Skeletal muscle satellite cell (primary cell): ENCODE results near the gene ZFYVE27.

ENCODE experiments used
- H3K27me3 ChIP-seq: 2 replicates; pipeline ENCODE4 v1.7.0; 2013; ENCODE audit warnings: low read length; ENCODE audit not compliant: control insufficient read depth, insufficient read depth
- H3K36me3 ChIP-seq: 2 replicates; pipeline ENCODE4 v1.7.0; 2013; ENCODE audit warnings: mild to moderate bottlenecking, control low read depth, low read length; ENCODE audit not compliant: insufficient read depth
- H3K4me1 ChIP-seq: 2 replicates; pipeline ENCODE4 v1.7.0; 2013; ENCODE audit warnings: low read length; ENCODE audit not compliant: control insufficient read depth, insufficient read depth
- H3K4me2 ChIP-seq: 2 replicates; pipeline ENCODE4 v1.7.0; 2013; ENCODE audit warnings: mild to moderate bottlenecking, low read length
- H3K4me3 ChIP-seq: 2 replicates; pipeline ENCODE4 v1.7.0; 2013; ENCODE audit warnings: low read length
- H3K9ac ChIP-seq: 2 replicates; pipeline ENCODE4 v1.7.0; 2013; ENCODE audit warnings: mild to moderate bottlenecking, low read depth, low read length, moderate library complexity
- H3K9me3 ChIP-seq: replicated peaks from 2 replicates; pipeline ENCODE4 v1.7.0; 2013; ENCODE audit warnings: mild to moderate bottlenecking, control low read depth, low read length

The ZFYVE27 gene

DNA sequence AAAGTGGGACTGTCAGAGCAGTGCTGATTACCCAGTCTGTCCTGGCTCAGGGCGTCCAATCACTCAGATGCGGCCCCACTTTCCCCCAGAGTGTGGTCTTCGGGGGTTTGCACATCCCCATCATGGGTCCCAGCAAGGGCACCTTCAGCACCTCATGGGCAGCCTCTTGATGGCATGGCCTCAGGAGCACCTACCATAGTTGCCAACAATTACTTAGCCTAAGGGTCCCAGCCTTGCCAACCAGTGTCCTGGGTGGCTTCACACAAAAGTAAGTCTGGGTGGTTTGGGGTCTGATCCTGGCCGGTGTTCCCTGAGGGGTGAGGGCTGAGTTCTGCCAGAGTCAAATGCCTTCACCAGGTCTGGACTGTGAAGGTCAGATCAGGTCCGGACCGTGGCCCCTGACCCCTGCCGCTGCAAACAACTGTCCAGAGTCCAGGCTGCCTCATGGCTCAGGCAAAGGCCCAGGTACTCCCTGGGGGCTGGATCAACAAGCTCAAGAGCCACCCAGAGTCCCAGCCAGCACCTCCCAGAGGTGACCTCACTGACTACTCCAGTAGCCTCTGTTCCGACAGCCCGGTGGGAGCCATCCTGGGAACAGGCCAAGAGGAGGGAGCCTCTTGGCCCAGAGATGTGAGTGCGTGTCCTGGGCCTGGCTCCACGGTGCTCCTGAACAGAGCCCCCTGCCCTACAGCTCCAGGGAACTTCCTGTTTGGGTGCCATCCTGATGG lies 29.6 kb upstream of the ZFYVE27 start:
- Histone ChIP-seq H3K4me3 (no peak overlapping the region), H3K9me3 (no peaks in the 10 kb centered on the region), H3K9ac (no peak overlapping the region), H3K27me3 (no peaks in the 10 kb centered on the region), H3K4me2 (no peak overlapping the region), H3K36me3 (no peaks in the 10 kb centered on the region), H3K4me1 (peaks cover 10% of the 10 kb centered on the region)

DNA sequence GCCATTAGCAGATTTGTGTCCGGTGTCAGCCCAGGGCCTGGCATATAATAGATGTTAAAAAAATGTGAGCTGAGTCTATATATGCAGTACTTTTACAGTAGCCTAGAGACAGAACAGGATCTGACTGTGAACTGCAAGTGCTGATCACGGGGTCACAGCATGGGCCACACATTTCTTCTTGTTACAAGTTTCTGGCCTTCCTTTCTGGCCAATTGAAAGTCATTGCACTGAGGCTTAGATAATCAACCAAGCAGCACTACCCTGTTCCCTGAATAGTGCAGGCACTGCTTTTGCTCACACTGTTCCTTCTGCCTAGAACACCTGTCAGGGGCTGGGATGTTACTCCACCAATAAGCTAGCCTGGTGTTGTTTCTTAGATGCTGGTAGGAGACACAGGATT lies 28.8 kb upstream of the ZFYVE27 start:
- Histone ChIP-seq H3K4me2 (no peak overlapping the region), H3K27me3 (no peaks in the 10 kb centered on the region), H3K9ac (no peak overlapping the region), H3K9me3 (no peaks in the 10 kb centered on the region), H3K36me3 (no peaks in the 10 kb centered on the region), H3K4me3 (no peak overlapping the region), H3K4me1 (peaks cover 16% of the 10 kb centered on the region)

DNA sequence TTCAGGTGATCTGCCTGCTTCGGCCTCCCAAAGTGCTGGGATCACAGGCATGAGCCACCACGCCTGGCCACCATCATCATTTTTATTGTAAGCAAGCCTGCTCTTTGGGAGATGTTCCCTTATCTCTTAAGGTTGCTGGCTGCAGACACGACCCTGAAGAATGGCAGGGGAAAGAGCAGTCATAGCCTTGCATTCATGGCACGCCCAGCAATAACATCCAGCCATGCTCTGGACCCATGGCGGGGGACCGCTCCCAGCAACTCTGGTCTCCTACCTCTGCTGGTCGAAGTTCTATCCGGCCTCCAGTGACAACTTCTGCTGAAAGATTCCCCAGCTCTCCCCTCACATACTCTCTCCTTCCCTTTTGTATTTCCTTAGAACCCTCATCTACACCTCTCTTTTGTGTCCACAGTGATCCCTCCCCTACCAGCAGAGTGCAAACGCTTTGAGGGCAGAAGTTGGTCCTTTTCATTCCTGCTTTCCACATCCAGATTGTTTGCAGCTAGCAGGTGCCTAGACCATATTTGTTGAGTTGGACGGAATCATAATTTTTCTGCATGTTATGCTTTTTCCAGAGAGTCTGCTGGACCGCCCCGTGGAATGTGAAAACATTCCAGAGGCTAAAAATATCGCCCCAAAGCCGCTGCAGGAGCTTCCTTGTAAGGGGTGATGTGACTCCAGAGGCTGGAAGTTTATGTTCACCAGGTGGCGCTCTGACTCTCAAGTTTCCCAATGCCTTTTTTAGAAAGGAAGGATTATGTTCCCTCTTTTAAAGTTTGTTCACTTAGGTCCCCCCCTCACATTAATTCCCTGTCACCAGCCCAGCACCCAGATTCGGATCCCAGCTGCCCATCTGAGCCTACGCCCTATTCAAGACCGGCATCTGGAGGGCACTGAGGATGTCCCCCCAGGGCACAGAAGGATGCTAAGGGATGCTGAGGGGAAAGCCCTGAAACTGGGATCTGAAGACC lies 27.7 kb upstream of the ZFYVE27 start:
- Histone ChIP-seq H3K4me2 (peak overlapping the region; percentile 11), H3K9ac (no peak overlapping the region), H3K27me3 (no peaks in the 10 kb centered on the region), H3K9me3 (no peaks in the 10 kb centered on the region), H3K36me3 (no peaks in the 10 kb centered on the region), H3K4me1 (peaks cover 18% of the 10 kb centered on the region), H3K4me3 (no peak overlapping the region)

DNA sequence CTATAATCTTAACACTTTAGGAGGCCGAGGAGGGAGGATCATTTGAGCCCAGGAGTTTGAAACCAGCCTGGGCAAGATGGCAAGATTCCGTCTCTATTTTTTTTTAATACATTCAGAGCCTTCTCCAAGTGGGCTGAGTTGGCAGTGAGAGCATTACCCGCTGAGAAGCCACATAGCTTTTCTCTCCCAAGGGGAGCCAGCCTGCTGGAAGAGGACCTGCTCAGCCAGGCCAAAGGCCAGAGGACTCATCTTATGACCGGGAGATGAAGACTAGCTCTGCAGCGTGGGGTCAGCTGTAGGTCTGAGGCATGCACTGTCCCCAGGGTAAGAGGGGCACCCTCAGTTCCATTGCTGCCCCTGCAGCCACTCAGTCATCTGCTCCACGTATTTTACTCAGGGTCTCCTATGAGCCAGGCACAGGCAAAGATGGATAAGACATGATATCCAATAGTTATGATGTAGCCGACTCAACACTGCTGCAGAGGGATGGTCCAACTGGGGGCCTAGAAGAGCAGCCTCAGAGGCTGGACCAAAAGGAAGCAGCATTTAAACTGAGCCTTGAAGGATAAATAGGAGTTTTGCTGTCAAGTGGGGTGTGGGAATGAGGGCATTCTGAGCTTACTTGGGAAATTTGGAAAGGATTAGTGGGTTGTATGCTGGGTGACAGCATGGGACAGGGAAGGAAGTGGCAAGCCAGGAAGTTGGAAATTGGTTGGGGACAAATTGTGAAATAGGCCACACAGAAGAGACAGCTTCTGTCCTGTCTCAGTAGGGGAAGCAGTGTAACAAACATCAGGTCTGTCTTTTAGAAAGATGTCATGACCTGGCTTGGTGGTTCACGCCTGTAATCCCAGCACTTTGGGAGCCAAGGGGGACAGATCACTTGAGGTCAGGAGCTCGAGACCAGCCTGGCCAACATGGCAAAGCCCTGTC lies 25.0 kb upstream of the ZFYVE27 start:
- Histone ChIP-seq H3K4me3 (no peak overlapping the region), H3K9ac (no peak overlapping the region), H3K9me3 (no peaks in the 10 kb centered on the region), H3K36me3 (peaks cover 9% of the 10 kb centered on the region), H3K4me2 (no peak overlapping the region), H3K27me3 (no peaks in the 10 kb centered on the region), H3K4me1 (peaks cover 35% of the 10 kb centered on the region)

DNA sequence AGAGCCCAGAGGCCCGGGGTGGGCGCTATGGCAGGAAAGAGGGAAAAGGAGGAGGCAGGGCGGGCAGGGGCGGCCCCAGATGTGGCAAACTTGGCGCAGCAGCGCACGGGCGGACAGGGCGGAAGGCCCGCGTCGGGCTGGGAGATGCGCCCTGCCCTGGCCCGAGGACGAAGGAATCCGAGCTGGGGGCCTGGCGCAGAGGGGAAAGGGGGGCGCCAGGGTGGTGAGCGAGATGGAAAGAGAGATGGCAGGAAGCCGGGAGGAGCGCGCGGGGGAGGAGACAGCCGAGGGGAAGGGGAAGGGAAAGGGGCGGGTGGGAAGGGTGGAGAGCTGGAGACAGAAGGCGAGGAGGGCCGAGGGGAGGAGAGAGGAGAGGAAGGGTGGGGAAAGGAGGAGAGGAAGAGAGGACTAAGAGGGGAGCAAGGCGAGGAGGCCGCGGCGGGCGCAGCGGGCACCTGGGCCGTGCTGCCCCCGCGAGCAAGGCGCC lies 23.5 kb upstream of the ZFYVE27 start, which contains the start of gene MARVELD1:
MARVELD1 (plus strand) TSS at position 392 of the 487 bp plus-strand sequence. CDS start 147 bp downstream, outside the sequence.
- Histone ChIP-seq H3K27me3 (no peaks in the 10 kb centered on the region), H3K4me3 (peak within 1 kb of the TSS; percentile 75), H3K9ac (peak within 1 kb of the TSS; percentile 93), H3K36me3 (peaks cover 24% of the 10 kb centered on the region), H3K4me2 (peak within 1 kb of the TSS; percentile 97), H3K9me3 (no peaks in the 10 kb centered on the region), H3K4me1 (peaks cover 46% of the 10 kb centered on the region)

DNA sequence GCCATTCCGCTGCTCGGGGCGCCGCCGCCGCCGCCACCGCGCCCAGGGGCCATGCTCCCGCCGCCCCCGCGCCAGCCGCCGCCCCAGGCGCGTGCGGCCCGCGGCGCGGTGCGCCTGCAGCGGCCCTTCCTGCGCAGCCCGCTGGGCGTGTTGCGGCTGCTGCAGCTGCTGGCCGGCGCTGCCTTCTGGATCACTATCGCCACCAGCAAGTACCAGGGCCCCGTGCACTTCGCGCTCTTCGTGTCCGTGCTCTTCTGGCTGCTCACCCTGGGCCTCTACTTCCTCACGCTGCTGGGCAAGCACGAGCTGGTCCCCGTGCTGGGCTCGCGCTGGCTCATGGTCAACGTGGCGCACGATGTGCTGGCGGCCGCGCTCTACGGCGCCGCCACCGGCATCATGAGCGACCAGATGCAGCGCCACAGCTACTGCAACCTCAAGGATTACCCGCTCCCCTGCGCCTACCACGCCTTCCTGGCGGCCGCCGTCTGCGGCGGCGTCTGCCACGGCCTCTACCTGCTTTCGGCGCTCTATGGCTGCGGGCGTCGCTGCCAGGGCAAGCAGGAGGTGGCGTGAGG lies 23.0 kb upstream of the ZFYVE27 start:
- peaks cover 50% of the 10 kb centered on the region for H3K4me1 ChIP-seq

DNA sequence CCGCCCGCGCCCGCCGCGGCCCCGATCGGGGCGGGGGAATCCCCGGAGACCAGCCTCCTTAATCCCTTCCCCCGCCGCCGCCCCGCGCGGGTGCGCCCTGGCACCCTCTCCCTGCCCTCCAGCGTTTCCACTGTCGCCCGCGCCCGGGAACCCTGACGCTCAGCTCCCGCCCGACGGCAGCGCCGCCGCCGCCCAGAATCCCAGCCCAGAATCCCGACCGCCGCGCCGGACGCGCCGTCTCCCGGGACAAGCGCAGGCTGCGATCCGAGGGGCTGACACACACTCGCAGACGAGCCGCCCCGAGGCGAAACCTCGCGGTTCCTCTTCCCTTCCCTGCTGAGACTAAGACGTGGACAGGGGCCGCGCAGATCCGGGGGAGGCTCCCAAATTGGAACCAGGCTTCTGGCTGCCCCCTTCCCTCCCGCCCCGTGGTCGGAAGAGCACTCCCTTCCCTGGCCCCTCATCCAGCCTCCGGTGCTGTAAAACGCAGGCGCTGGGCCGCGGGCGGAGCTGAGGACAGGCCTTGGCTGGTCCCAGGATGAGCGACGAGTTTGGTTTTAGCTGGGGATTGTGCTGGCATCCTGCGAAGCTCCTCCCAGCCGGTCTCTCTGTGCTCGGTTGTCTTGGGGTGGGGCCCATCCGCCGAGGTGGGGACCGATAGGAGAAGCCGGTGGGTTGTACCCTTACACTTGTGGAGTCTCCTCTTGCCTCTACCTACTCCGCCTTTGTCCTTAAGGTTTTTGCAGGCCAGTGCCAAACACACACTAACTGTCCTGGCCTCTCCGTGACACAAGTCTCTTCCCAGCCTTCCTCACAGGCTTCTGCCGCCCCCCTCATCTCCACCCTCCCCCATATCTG lies 22.3 kb upstream of the ZFYVE27 start:
- peak overlapping the region; percentile 93 for H3K9ac ChIP-seq
- peak overlapping the region; percentile 97 for H3K4me2 ChIP-seq
- peaks cover 46% of the 10 kb centered on the region for H3K4me1 ChIP-seq
- H3K4me3 ChIP-seq = peak overlapping the region; percentile 75
- H3K27me3 ChIP-seq = no peaks in the 10 kb centered on the region
- H3K9me3 ChIP-seq = no peaks in the 10 kb centered on the region
- peaks cover 36% of the 10 kb centered on the region for H3K36me3 ChIP-seq

More for the DNA sequence above, 23.0 kb upstream of the ZFYVE27 start:
- Histone ChIP-seq H3K4me2 (peak overlapping the region; percentile 97), H3K9ac (peak overlapping the region; percentile 93), H3K4me3 (peak overlapping the region; percentile 75), H3K36me3 (peaks cover 29% of the 10 kb centered on the region), H3K27me3 (no peaks in the 10 kb centered on the region), H3K9me3 (no peaks in the 10 kb centered on the region)

DNA sequence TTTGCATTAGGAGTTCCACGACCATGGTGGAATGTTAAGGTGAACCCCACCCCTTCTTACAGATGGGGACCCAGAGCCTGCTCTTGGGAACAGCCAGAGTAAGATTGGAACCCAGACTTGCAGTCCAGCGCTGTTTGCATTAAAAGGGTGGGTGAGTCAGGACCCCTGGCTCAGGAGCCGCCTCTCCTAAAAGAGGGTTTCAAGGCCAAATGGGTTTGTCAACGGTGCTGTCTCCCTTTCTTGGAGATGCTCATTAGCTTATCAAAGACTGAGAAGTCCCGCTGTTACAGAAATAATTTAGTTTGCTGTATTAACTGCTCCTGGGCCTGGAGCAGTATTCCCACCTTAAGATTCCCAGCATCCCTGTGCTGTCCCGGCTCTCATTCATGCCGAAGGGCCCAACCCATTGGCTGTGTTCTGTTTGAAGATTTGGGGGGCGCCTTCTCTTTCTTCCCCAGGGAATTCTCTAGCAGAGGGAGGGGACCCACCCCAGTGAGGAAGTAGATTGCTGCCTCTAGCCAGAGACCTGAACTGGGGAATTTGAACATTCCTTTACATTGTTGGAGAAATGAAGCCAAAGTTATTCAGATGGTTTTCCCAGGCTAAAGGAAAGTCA lies 21.6 kb upstream of the ZFYVE27 start:
- Histone ChIP-seq H3K4me1 (peaks cover 42% of the 10 kb centered on the region), H3K36me3 (peaks cover 37% of the 10 kb centered on the region), H3K9ac (peak overlapping the region; percentile 93), H3K9me3 (no peaks in the 10 kb centered on the region), H3K27me3 (no peaks in the 10 kb centered on the region), H3K4me2 (peak overlapping the region; percentile 97), H3K4me3 (peak overlapping the region; percentile 75)

DNA sequence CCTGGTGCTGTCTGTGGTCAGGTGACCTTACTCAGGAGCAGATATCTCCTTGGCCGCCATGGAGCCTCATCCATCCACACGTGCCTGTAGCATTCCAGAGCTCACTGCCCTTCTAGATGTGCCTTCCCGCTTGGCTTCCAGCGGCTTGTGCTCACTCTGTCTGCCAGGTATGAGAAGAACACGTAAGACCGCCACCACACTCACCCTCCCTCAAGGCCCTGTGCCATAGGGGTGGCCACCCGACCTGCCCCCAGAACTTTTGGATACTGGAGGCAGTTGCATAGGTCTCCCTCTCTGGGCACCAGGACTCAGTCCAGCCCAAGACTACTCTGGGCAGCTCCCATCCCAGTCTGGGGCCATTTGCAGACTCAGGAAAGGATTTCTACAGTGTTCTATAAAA lies 19.3 kb upstream of the ZFYVE27 start:
- Histone ChIP-seq H3K4me2 (no peak overlapping the region), H3K27me3 (no peaks in the 10 kb centered on the region), H3K36me3 (peaks cover 40% of the 10 kb centered on the region), H3K9ac (no peak overlapping the region), H3K4me3 (no peak overlapping the region), H3K9me3 (no peaks in the 10 kb centered on the region), H3K4me1 (peaks cover 42% of the 10 kb centered on the region)
